Cortex of kidney (tissue), 1 donor: Measurements from ENCODE around the gene IL11.

Source experiments
- DNase-seq: peaks from one replicate; lab custom pipeline; 2025; lab: John Stamatoyannopoulos, UW

The IL11 gene

DNA sequence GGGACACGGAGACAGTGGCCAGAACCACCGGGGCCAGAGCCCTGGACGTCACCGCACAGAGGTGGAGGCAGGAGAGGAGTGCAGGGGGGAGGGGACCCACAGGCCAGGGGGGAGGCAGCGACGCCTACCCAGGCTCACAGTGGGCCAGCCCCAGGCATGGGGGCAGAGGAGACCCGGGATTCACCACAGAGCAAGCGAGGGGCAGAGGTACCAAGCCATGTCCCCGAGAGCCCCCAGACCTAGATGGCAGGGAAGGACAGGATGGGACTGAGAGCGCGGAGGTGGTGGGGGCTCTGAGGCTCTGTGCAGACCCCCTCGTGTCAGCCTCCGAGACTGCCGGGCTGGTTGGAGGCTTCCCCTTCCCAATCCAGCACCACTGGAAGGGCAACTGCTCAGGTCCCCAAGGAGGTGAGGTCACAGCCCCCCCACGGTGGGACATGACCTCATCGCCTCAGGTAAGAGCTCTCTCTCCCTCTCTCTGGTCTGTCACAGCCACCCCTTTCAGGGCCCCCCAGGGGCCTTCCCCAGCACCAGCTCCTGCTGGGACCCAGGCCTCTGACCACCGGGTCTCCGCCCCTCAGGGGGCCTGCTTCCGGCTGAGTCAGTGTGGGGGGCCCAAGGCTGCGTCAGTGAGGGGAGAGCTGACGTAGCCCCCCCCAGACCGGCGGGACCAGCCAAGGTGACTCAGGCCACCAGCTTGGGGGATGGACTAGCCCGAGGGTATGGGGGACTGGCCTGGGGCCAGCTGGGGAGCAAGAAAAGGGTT is 2.2 kb upstream of the IL11 start:
- no peak for DNase-seq

- DNase-seq = no peak
Observed at GRCh38 chr19:55369653-55370304, 484 bp downstream of the IL11 start.

DNA sequence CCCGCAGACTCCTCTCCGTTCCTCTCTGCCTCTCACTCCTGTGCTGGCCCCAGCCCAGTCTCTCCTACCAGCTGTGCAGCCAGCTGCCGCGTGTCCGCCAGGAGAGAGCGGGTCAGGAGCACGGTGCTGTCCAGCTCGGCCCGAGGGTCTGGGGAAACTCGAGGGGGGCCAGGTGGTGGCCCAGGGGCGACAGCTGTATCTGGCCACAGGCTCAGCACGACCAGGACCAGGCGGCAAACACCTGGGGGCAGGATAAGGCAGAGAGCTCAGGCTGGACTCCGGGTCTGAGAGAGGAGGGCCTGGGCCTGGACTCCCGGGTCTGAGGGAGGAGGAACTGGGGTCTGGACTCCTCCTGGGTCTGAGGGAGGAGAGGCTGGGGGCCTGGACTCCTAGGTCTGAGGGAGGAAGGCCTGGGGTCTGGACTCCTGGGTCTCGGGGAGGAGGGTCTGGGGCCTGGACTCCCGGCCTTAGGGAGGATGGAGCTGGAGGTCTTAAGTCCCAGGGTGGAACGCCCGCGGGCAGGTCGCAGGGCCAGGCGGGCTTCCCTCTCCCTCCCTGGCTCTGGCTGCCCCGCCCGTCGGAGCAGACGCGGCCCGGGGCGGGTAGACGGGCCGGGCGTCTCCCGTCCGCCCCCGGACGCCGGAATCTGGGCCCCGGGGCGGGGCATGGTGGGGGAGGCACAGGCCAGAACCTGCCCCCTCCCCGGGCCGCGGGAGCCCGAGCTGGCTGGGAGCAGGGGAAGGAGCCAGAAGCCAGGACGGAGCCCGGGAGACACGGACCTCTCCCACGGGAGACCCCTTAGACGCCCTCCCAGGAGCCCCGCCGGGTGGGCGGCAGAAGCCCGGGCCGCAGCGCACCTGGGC is 1.3 kb downstream of the IL11 start:
- DNase-seq = no peak

- DNase-seq = no peak
Observed at GRCh38 chr19:55368106-55368505, 2.2 kb downstream of the IL11 start.

- DNase-seq = no peak
Observed at GRCh38 chr19:55366790-55367189, 3.5 kb downstream of the IL11 start.

DNA sequence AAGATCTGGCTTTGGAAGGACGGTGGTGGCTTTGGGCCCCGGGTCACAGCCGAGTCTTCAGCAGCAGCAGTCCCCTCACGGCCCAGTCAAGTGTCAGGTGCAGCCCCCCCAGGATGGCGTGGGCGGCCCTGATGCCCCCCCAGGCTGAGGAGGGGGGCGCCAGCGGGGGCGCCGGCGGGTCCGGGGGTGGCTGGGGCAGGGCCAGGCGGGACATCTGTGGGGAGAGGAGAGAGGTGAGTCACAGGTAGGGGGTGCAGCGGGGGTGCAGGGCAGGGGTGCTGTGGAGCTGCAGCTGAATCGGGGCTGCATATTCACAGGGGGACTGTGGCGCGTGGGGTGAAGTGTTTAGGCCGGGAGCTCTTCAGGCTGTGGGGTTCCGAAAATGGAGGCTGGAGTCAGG is 4.3 kb downstream of the IL11 start:
- no peak for DNase-seq

DNA sequence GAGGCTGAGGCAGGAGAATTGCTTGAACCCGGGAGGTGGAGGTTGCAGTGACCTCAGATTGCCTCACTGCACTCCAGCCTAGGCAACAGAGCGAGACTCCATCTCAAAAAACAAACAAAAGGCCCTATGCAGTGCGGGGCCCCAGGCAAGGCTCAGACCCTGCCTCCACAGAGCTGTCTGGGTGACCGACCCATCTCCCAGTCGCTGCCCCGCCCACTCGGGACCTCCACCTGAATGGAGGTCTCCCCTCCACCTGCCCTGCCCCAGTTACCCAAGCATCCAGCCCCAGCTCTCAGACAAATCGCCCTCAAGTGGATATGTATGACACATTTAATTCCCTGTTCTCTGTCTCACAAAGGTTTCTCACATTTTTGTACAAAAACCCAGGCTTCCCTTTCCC is 5.0 kb downstream of the IL11 start:
- DNase-seq = no peak

GRCh38 chr19:55362990-55363716 is 7.1 kb downstream of the IL11 start, which contains the start of gene GARIN5B:
GARIN5B (minus strand) TSS chr19:55363260; CDS start chr19:55363066, 194 bp downstream.
- DNase-seq = no peak

DNA sequence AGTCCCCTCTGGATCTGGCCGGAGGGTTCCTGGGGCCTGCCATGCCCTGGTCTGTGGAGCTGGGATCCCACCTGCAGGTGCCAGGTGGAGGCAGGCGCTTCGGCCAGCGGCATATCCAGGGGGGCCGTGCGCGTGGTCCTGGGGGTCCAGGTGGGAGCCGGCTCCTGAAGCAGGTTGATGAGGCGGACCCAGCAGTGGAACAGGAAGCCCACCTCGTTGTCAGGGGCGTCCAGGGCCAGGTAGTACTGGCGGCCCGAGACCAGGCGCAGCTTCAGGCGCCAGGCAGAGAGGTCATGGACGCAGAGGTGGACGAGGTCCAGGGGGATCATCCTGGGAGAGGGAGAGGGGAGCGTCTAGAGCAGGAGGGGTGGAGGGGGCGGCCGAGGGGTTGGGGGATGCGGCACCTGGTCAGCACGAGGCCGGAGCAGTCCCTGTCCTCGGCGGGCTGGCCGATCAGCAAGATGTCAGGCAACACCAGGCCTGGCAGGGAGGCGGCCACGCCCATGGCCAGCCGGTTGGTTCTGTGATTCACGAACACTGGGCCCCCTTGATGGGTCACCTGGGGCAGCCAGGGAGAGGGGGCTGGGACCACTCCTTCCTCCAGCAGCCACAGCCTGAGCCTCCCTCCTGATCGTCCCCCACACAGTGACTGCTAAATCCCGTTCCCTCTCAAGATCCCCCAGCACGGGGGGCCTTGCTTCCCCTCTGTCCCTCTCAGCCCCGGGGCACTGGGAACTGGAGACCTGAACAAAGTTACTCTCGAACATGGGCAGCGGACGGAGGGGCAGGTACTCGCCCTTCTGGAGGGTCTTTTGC is 7.9 kb downstream of the IL11 start:
- no peak for DNase-seq

DNA sequence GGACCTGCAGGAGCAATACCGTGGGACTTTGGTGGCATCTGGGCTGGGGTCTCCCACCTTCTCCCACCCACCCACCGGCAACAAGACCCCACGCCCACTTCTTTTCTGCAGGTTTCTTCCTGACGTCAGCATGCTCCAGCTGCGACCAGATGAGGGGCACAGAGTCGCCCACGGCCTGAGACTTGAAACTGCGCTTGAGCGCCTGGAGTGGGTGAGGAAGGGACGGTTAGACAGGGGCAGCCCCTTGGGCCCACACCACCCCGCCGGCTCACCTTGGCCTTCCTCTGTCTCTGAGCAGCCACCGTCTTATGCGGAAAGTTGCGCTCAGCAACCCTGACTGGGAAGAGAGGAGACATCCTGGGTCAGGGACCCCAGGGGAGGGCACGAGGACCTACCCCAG is 9.4 kb downstream of the IL11 start:
- no peak for DNase-seq

DNA sequence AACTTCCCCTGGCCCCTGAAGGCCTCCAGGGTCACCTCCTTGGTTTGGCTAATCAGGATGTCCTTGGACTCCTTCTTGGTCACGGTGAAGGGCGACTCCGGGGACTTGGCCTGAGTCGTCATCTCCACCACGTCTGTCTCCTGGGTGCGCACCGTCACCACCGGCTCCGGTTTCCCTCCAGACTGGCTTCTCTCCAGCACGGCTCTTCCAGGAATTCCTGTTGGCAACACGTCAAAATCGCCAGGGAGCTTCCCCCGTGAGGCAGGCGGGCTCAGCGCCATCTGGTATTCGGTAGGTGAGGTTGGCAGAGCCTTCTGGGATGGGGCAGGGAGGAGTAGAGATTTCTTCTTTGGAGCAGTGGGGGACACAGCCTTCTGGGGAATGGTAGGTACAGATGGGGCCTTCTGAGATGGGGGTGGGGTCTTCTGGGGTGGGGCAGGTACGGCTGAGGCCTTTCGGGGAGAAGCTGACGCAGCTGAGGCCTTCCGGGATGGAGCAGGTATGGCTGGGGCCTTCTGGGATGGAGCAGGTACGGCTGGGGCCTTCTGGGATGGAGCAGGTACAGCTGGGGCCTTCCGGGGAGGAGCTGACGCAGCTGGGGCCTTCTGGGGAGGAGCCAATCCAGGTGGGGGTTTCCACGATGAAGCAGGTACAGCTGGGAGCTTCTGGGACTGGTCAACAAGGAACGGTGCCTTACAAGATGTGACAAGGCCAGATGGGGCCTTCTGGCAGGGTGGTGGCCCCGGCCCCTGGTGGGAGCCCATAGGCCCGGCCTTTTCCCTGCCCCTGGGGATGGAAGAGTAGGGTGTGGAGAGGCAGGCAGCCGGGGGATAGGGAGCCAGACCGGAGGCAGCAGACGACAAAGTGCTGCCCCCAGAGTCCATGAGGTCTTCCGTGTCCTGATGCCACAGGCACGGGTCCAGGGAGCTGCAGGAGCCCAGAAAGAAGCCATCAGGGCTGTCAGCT is 11.0 kb downstream of the IL11 start:
- DNase-seq = no peak

DNA sequence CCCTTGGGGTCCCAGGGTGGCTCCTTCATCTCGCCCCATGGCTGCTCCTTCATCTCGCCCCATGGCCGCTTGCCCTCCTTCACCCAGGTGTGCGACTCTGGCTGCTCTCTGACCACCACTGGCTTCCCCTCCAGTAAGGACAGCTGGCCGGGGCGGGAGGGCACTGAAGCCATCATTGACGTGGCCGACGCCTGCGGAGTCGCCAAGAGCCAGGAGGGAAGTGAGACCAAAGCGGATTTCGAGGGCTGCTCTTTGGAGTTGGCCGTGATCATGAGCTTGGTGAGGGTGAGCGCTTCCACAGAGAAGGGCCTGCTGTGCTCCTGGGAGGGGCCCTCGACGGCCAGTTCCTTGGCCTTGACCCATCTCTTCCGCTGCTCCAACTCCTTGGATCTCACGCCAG is 11.8 kb downstream of the IL11 start:
- DNase-seq = no peak

DNA sequence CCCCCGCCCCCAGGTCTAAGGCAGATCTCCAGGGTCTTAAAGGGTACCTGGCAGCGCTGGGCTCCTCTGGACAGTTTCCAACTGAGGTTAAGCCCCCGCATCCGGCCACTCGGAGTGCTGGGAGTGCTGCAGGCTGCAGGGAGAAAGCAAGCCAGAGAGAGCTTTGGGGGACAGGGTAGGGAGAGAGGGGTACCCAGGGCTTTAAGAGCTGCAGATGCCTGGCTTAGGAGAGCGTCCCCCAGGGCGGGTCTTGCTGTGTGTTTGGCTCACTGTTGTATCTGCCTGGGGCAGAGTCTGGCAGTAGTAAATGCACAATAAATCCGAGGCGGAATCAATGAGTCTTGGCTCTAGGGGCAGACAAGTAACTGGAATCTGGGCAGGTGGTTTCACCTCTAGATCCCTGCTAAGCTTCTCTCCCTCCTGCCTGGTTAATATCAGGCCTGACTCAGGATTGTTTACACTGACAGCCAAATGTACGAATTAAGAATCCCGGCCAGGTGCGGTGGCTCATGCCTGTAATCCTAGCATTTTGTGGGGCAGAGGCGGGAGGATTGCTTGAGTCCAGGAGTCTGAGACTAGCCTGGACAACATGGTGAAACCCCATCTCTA is 14.9 kb downstream of the IL11 start:
- no peak for DNase-seq

DNA sequence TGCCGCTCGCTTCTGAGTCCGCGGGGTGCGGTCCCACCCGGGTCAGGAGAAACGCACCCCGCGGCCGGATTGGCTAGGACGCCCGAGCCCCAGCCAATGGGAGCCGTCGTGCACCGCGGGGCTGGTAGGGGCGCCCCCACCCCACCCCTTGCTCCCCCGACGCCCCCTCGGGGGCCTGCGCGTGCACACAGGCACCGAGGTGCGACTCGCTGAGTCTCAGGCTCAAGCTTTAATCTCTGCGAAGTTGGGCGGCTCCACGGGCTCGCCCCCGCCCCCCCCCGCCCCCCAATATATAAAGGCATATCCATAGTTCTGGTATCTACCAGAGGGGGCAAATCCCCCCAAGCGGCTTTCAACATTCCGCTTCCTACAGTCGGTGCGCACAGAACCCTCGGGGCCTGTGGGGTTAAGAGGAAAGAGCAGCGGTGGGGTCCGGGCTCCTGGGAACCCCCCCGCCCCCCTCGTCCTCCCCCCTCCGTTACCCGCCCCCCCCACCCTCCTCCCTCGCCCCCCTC is 15.5 kb downstream of the IL11 start, which contains the start of gene COX6B2:
Gene COX6B2 (minus strand): TSS at position 22 of the 515 bp plus-strand sequence. CDS start 198 bp downstream, outside the sequence.
- no peak for DNase-seq

DNA sequence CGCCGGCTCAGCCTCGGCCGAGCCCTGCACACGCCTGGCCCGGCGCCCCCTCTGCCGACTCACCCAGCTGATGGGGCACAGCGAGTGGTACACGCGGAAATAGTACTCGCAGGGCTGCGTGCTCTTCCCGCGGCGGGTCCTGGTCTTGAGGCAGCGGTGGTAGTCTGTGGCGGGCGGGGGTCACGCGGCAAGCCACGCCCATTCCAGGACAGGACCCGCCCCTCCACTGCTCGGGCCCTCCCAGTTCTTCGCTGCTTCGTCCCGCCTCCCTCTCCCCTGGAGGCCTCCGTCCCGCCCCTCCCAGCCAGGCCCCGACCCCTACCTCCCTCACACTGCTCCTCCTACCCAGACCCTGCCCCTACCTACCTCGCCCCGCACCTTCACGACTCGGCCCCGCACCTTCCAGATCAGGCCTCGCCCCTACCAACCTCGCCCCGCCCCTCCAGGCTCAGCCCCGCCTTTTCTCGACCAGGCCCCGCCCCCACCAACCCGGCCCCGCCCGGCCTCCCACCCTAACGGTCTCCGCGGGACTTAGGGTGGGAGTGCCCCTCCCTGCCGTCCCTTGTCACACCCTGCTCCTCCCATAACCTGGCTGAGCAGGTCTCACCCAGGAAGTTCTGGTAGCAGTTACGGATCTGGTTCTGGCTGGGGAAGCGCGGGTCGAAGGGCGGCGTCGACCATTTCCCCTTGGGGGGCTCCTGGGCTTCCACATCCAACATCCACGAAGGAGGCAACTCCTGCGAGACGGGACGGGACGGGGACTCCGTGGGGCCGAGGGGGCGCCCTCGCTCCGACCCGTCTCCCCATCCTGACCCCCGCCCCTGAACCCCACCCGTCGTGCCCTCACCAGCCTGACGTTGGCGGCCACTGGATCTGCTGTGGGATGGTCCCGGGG is 16.2 kb downstream of the IL11 start:
- DNase-seq = no peak

- no peak for DNase-seq
Observed at GRCh38 chr19:55353356-55353802, 16.9 kb downstream of the IL11 start.

- DNase-seq = no peak
Observed at GRCh38 chr19:55352549-55353145, 17.6 kb downstream of the IL11 start.

- no peak for DNase-seq
Observed at GRCh38 chr19:55352040-55352439, 18.2 kb downstream of the IL11 start.
